Skin of body (tissue), 2 donors: Measurements from ENCODE around the gene SPRED2. TPM values are rescaled to one million over a fixed set of nuclear protein-coding genes. Genes with fewer than 3 reads are reported as not detected.
"Not testable (repeated sequence)": the region's sequence is repeated elsewhere in the genome, so short reads cannot be mapped to it uniquely, and the experiment has no call there.

Experiments
- DNase-seq: peaks from one replicate; lab custom pipeline; 2025; lab: John Stamatoyannopoulos, UW
- total RNA-seq: library from RNA; depleted of rRNA; stranded (reverse); fragments of >200 nt; gene quantifications from one replicate; pipeline ENCODE4 v1.2.3, GENCODE V29; 2014

SPRED2 gene
- total RNA-seq, 1 donor from 2014 or later: 11.4 TPM

- DNase-seq: peak; percentile 61
Measured at GRCh38 chr2:65345631-65346030, 86.8 kb downstream of the SPRED2 start.

DNA sequence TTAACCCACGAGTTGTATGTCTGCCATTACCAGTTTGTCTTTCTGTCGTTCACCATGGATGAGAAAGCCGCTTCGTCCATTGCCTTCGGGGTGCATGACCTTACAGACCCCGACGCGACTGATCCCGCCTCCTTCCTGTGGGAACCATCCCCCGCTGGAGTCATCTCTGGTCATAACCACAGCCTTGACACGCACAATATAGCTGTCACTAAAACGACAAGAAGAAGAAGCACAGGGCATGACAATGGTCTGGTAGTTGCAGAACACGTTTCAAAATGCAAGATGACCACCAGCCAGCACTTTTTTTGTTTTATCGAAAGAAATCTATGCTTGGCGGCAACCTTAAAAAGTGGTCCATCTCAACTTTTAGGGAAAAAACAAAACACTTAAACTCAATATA, 87.7 kb downstream of the SPRED2 start:
- DNase-seq: no peak

DNA sequence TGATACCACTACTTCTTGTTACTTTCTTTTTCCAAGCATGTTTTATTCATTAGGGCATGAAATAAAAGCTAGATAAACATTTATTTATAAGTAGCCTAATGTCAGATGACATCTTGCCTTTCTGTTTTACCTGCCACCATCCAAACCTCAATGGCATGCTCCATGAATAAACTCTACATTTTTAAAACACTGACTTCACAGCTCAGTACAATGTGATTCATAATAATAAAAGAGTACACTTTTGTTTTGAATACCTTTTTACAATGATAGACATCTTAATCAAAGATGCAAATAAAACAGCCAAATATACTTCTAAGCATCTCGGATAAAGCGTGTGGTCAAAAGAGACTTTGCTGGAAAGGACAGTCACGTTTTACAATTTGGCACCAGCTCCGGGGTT, 88.2 kb downstream of the SPRED2 start:
- no peak for DNase-seq

DNA sequence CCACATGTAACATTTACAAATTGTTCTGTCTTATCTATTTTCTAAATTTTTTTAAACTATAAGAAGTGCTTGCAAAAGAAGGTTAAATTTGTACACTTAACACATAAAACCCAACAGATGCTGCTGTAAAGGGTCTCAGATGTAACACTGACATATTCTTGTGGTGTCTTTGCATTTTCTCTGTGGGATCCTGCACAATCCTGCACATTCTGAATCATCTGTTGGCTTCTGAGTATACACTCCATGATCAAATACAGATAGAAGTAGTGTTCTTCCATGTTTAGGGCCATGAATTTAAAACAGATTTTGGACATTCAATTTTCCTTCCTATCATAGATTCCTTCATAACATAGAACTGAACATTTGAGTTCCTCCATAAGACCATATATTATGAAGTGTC, 89.0 kb downstream of the SPRED2 start:
- DNase-seq: peak; percentile 32

DNA sequence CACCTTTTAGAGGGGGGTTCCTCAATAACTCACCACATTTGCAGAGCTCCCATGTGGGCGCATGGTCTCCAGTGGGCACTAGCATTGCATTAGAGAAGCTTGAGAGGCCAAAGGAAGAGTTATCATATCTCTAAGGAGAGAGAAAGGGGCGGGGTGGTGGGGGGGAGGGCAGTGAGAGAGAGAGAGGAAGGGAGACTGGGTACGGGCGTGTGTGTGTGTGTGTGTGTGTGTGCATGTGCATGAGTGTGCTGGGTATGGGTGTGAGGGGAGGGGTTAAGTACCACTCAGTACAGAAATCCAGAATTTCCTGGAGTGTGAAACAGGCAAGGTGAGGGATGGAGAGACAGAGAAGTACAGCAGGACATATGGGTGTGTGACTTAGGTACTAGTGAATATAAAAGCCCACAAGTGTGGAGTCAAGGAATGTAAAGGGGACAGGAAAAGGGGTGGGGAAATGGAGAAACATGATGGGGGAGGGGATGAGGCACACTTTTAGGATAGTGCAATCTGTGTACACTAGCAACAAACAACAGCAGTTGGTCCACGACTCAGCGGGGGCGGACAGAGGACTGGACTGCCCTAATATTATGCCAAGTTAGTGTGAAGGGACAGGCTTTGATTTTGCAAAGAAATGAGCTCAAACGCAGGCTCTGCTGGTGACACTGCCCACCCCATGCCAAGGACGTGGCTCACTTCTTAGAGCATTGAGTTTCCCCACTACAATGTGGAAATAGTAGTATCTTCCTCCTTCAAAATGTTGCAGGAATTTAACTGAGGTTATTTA, 91.3 kb downstream of the SPRED2 start:
- DNase-seq: no peak

DNA sequence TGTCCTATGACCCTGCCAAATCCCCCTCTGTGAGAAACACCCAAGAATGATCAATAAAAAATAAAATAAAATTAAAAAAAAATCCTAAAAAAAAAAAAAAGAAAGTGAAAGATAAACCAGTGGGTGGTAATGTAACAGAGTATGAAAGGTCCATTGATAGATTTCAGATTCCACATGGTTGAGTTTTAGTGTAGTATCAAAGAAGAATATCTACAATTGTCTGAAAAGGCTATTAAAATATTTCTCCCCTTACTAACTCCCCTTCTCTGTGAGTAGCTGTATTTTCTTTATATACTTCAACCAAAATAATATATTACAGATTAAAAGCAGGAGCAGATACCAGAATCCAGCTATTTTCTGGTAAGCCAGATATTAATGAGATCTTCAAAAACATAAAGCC, 92.8 kb downstream of the SPRED2 start:
- DNase-seq: no peak

GRCh38 chr2:65338830-65339495, 93.4 kb downstream of the SPRED2 start:
- DNase-seq: not testable (repeated sequence)

DNA sequence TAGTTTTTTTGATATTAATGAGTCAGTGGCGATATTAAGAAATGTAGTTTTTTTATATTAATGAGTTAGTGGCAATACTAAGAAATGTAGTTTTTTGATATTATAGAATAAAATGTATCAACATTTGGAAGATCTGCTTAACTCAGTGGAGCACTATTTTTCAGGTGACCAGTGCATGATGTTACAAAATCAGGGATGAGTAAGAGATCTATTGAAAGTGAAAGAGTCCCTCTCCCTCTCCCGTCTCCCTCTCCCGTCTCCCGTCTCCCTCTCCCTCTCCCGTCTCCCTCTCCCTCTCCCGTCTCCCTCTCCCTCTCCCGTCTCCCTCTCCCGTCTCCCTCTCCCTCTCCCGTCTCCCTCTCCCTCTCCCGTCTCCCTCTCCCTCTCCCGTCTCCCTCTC, 94.5 kb downstream of the SPRED2 start:
- not testable (repeated sequence) for DNase-seq

- no peak for DNase-seq
Measured at GRCh38 chr2:65334714-65335113, 97.7 kb downstream of the SPRED2 start.

GRCh38 chr2:65331336-65332025, 100.9 kb downstream of the SPRED2 start:
- no peak for DNase-seq

DNA sequence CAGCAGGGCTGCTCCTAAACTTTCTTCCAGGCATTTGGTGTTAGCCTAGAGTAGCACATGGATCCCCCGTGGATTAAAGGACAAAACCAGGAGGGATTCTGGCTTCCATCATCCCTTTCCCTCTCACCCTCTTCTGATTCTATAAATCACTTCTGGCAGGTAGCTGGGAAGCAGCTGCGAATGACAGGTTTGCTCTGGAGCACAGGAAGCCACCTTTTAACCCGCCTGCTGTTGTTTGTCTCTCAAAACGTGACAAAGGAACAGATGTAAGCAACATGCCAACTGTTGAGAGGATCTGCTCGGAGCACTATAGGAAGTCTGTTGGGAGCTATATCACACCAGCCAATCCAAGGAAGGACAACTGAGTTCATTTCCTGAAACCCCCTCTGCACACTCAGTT, 102.9 kb downstream of the SPRED2 start:
- peak; percentile 11 for DNase-seq

DNA sequence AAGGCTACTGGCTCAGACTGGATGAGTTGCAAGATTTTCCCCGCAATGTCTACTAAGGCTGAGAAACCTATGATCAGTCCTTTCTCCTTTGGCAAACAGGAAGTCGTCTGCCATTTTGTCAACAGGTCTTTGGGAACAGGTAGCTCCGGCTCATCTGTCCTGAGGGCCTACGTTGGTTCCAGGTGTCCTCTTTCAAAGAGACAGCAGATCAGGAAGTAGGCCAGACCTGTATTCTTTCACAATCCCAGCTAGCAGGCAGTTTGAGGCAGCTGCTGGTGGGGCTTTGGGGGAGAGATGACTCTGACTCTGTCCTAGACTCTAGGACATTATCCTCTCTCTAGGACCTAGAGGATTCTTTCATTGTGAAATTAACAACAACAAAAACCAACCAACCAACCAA, 106.1 kb downstream of the SPRED2 start:
- no peak for DNase-seq

GRCh38 chr2:65325066-65325465, 107.3 kb downstream of the SPRED2 start:
- DNase-seq: no peak

DNA sequence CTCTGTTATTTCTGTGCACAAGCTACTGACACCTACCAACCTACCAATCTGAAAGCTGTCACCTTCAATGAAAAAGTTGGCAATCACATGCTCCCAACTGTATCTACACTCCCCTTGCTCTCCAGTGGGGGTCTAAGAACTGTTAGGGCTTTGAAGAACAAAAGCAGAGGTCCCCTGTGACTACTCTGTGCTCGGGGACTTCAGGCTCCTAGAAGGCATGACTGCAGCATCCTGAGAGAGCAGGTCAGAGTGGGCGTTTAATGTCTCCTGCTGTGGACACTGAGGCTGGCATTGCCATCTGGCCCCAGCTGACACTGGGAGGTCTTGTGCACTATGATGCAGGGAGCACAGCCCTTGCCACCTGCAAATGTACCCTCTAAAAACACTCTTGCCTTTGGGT, 111.5 kb downstream of the SPRED2 start:
- DNase-seq: no peak

DNA sequence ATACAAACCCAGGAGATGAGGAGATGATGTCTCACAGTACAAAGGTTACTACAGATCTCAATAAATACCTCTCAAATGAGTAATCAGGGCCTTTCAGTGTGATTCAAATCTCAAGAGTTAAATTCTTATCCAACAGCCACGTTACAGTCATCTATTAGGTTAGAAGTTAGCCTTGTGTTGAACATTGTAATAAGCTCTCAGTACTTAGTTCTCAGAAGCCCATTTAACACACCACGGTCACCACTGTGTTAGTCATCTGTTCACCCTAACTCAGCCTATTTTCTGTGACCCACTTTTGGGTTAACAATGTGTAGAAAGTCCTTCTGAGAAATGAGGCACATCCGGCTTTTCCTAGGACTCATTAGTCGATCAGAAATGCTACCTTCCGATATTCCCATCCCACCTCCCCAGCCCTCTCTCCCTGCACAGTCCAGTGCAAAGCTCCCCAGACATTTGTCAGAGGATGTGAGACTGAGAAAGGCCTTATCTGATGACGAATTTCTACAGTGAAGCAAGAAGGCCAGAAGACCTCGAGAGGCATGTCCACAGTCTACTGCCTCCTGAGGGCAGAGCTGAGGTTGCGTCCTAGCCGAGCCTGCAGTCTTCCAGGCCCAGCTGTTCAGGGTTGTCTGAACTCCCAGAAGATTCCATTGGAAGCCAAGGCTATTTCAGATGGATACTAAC, 112.2 kb downstream of the SPRED2 start:
- no peak for DNase-seq

- DNase-seq: no peak
Measured at GRCh38 chr2:65319674-65320041, 112.7 kb downstream of the SPRED2 start.

DNA sequence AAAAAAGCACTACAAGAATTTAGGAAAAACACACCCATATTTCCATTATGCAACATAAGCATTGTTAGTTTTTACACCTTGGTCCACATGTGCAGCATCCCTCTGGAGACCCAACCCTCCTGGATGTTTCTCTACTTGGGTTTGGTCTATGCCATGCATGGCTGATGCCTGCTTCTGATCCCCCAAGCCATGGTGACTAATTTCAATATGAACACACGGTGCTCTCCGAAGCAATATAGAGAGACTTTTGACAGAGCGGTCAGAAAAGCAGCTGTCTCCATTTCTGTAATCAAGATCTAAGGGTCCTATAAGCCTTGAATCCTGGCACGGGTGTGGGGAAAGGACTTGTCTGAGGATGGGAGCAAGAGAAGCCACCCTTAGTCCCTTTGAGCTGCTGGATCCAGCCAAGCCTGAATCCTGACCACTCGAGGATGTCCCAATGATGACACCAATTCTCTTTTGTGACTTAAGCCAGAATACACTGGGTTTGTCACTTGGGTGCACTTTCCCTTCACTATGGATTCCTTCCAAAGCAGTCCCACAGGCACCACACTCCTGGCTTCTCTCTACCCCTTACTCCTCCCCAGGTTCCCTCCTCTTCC, 113.2 kb downstream of the SPRED2 start:
- no peak for DNase-seq

DNA sequence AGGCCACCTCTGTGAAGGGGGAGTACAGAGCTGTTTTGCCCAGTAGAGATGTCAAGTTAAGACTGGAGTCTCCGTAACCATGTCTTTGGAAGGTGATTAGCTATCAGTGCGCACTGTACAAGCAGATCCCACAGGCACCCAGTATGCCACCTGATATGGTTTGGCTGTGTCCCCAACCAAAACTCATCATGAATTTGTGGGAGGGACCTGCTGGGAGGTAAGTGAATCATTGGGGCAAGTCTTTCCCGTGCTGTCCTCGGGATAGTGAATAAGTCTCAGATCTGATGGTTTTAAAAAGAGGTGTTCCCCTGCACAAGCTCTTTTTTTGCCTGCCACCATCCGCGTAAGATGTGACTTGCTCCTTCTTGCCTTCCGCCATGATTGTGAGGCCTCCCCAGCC, 114.6 kb downstream of the SPRED2 start:
- DNase-seq: no peak

DNA sequence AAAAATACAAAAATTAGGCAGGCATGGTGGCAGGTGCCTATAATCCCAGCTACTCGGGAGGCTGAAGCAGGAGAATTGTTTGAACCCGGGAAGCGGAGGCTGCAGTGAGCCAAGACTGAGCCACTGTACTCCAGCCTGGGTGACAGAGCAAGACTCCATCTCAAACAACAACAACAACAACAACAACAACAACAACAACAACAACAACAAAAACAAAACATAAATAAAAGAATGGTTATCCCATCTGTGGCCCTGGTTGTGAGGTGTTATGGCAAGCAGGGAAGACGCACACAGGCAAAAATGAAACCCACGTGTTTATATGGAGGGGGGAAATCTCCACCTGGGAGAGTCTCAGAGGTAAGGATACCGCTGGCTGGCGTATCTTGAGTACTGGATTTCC, 115.0 kb downstream of the SPRED2 start:
- not testable (repeated sequence) for DNase-seq

- DNase-seq: peak; percentile 37
Measured at GRCh38 chr2:65316072-65316471, 116.3 kb downstream of the SPRED2 start.

- DNase-seq: no peak
Measured at GRCh38 chr2:65314801-65315441, 117.5 kb downstream of the SPRED2 start.
